ENCODE measurements around the gene CLDN6. TPM values are rescaled to one million over a fixed set of nuclear protein-coding genes. Genes with fewer than 3 reads are reported as not detected.

The CLDN6 gene
- total RNA-seq, 1 donor from 2014 or later, result not detected

- Histone ChIP-seq H3K9ac (ENCODE audit: low read depth in 1 of 3, low read length in 3 of 3) (no peak overlapping the region), H3K36me3 (ENCODE audit: control insufficient read depth in 3 of 3, insufficient read depth in 3 of 3, low read length in 3 of 3) (peaks cover 0 to 5% (median 4%) of the 10 kb centered on the region in 3 donors), H3K27ac (ENCODE audit: low read depth, low read length) (no peak overlapping the region), H3K27me3 (ENCODE audit: control insufficient read depth in 3 of 3, insufficient read depth in 3 of 3, low read length in 3 of 3) (peaks cover 34 to 43% (median 36%) of the 10 kb centered on the region in 3 donors), H3K4me3 (ENCODE audit: low read length in 3 of 3) (no peak overlapping the region), H3K4me1 (ENCODE audit: control insufficient read depth in 3 of 3, insufficient read depth in 3 of 3, low read length in 3 of 3) (peaks cover 0 to 4% (median 2%) of the 10 kb centered on the region in 3 donors), H3K9me3 (ENCODE audit: control insufficient read depth in 3 of 3, low read length in 3 of 3) (no peaks in the 10 kb centered on the region)
These were observed 33.5 kb upstream of the CLDN6 start for GRCh38 chr16:3051494-3051893.

- Histone ChIP-seq H3K27me3 (ENCODE audit: control insufficient read depth in 3 of 3, insufficient read depth in 3 of 3, low read length in 3 of 3) (peaks cover 34 to 48% (median 40%) of the 10 kb centered on the region in 3 donors), H3K9me3 (ENCODE audit: control insufficient read depth in 3 of 3, low read length in 3 of 3) (no peaks in the 10 kb centered on the region), H3K4me1 (ENCODE audit: control insufficient read depth in 3 of 3, insufficient read depth in 3 of 3, low read length in 3 of 3) (peaks cover 2 to 4% (median 3%) of the 10 kb centered on the region in 3 donors), H3K9ac (ENCODE audit: low read depth in 1 of 3, low read length in 3 of 3) (no peak overlapping the region), H3K27ac (ENCODE audit: low read depth, low read length) (no peak overlapping the region), H3K4me3 (ENCODE audit: low read length in 3 of 3) (no peak overlapping the region), H3K36me3 (ENCODE audit: control insufficient read depth in 3 of 3, insufficient read depth in 3 of 3, low read length in 3 of 3) (peaks cover 0 to 5% (median 4%) of the 10 kb centered on the region in 3 donors)
These were observed 33.0 kb upstream of the CLDN6 start for GRCh38 chr16:3051009-3051408.

GRCh38 chr16:3050487-3050886 is 32.5 kb upstream of the CLDN6 start:
- Histone ChIP-seq H3K36me3 (ENCODE audit: control insufficient read depth in 3 of 3, insufficient read depth in 3 of 3, low read length in 3 of 3) (peaks cover 0 to 5% (median 4%) of the 10 kb centered on the region in 3 donors), H3K9ac (ENCODE audit: low read depth in 1 of 3, low read length in 3 of 3) (no peak overlapping the region), H3K4me3 (ENCODE audit: low read length in 3 of 3) (no peak overlapping the region), H3K9me3 (ENCODE audit: control insufficient read depth in 3 of 3, low read length in 3 of 3) (no peaks in the 10 kb centered on the region), H3K27me3 (ENCODE audit: control insufficient read depth in 3 of 3, insufficient read depth in 3 of 3, low read length in 3 of 3) (peaks cover 34 to 51% (median 44%) of the 10 kb centered on the region in 3 donors), H3K4me1 (ENCODE audit: control insufficient read depth in 3 of 3, insufficient read depth in 3 of 3, low read length in 3 of 3) (peaks cover 5 to 7% (median 6%) of the 10 kb centered on the region in 3 donors), H3K27ac (ENCODE audit: low read depth, low read length) (no peak overlapping the region)

GRCh38 chr16:3049921-3050481 is 32.0 kb upstream of the CLDN6 start:
- H3K36me3 ChIP-seq (ENCODE audit: control insufficient read depth in 3 of 3, insufficient read depth in 3 of 3, low read length in 3 of 3), result peaks cover 0 to 5% (median 3%) of the 10 kb centered on the region in 3 donors
- peaks cover 37 to 54% (median 48%) of the 10 kb centered on the region in 3 donors for H3K27me3 ChIP-seq (ENCODE audit: control insufficient read depth in 3 of 3, insufficient read depth in 3 of 3, low read length in 3 of 3)
- H3K9ac ChIP-seq (ENCODE audit: low read depth in 1 of 3, low read length in 3 of 3), result no peak overlapping the region
- peaks cover 5 to 7% (median 6%) of the 10 kb centered on the region in 3 donors for H3K4me1 ChIP-seq (ENCODE audit: control insufficient read depth in 3 of 3, insufficient read depth in 3 of 3, low read length in 3 of 3)
- no peaks in the 10 kb centered on the region for H3K9me3 ChIP-seq (ENCODE audit: control insufficient read depth in 3 of 3, low read length in 3 of 3)
- H3K4me3 ChIP-seq (ENCODE audit: low read length in 3 of 3), result no peak overlapping the region
- H3K27ac ChIP-seq (ENCODE audit: low read depth, low read length), result no peak overlapping the region

GRCh38 chr16:3047387-3047720 is 29.4 kb upstream of the CLDN6 start:
- H3K27me3 ChIP-seq (ENCODE audit: control insufficient read depth in 3 of 3, insufficient read depth in 3 of 3, low read length in 3 of 3), result peaks cover 54 to 77% (median 74%) of the 10 kb centered on the region in 3 donors
- H3K4me3 ChIP-seq (ENCODE audit: low read length in 3 of 3), result no peak overlapping the region
- no peaks in the 10 kb centered on the region for H3K36me3 ChIP-seq (ENCODE audit: control insufficient read depth in 3 of 3, insufficient read depth in 3 of 3, low read length in 3 of 3)

GRCh38 chr16:3046641-3047386 is 28.8 kb upstream of the CLDN6 start:
- no peak overlapping the region for H3K27ac ChIP-seq (ENCODE audit: low read depth, low read length)
- peaks cover 57 to 78% (median 75%) of the 10 kb centered on the region in 3 donors for H3K27me3 ChIP-seq (ENCODE audit: control insufficient read depth in 3 of 3, insufficient read depth in 3 of 3, low read length in 3 of 3)
- no peaks in the 10 kb centered on the region for H3K36me3 ChIP-seq (ENCODE audit: control insufficient read depth in 3 of 3, insufficient read depth in 3 of 3, low read length in 3 of 3)
- no peaks in the 10 kb centered on the region for H3K9me3 ChIP-seq (ENCODE audit: control insufficient read depth in 3 of 3, low read length in 3 of 3)
- H3K9ac ChIP-seq (ENCODE audit: low read depth in 1 of 3, low read length in 3 of 3), result no peak overlapping the region
- peaks cover 5 to 7% (median 6%) of the 10 kb centered on the region in 3 donors for H3K4me1 ChIP-seq (ENCODE audit: control insufficient read depth in 3 of 3, insufficient read depth in 3 of 3, low read length in 3 of 3)
- H3K4me3 ChIP-seq (ENCODE audit: low read length in 3 of 3), result peak overlapping the region in 1 of 3 donors; percentile 49

More at GRCh38 chr16:3047387-3047720, 29.4 kb upstream of the CLDN6 start:
- Histone ChIP-seq H3K9me3 (ENCODE audit: control insufficient read depth in 3 of 3, low read length in 3 of 3) (no peaks in the 10 kb centered on the region), H3K27ac (ENCODE audit: low read depth, low read length) (no peak overlapping the region), H3K9ac (ENCODE audit: low read depth in 1 of 3, low read length in 3 of 3) (no peak overlapping the region), H3K4me1 (ENCODE audit: control insufficient read depth in 3 of 3, insufficient read depth in 3 of 3, low read length in 3 of 3) (peaks cover 5 to 7% (median 6%) of the 10 kb centered on the region in 3 donors)

- Histone ChIP-seq H3K9ac (ENCODE audit: low read depth in 1 of 3, low read length in 3 of 3) (peak within 1 kb of the TSS in 1 of 3 donors; percentile 3), H3K4me3 (ENCODE audit: low read length in 3 of 3) (peak within 1 kb of the TSS in 2 of 3 donors; percentile 49 to 56), H3K4me1 (ENCODE audit: control insufficient read depth in 3 of 3, insufficient read depth in 3 of 3, low read length in 3 of 3) (peaks cover 5 to 7% (median 6%) of the 10 kb centered on the region in 3 donors), H3K36me3 (ENCODE audit: control insufficient read depth in 3 of 3, insufficient read depth in 3 of 3, low read length in 3 of 3) (no peaks in the 10 kb centered on the region), H3K9me3 (ENCODE audit: control insufficient read depth in 3 of 3, low read length in 3 of 3) (no peaks in the 10 kb centered on the region), H3K27ac (ENCODE audit: low read depth, low read length) (no peak within 1 kb of the TSS), H3K27me3 (ENCODE audit: control insufficient read depth in 3 of 3, insufficient read depth in 3 of 3, low read length in 3 of 3) (peaks cover 57 to 79% (median 74%) of the 10 kb centered on the region in 3 donors)
These were observed 28.0 kb upstream of the CLDN6 start, which contains the start of gene MMP25 for GRCh38 chr16:3045758-3046640. MMP25 (plus strand) TSS chr16:3046561; CDS start chr16:3046918, 357 bp downstream.

GRCh38 chr16:3044708-3045107 is 26.7 kb upstream of the CLDN6 start:
- no peak overlapping the region for H3K27ac ChIP-seq (ENCODE audit: low read depth, low read length)
- H3K4me1 ChIP-seq (ENCODE audit: control insufficient read depth in 3 of 3, insufficient read depth in 3 of 3, low read length in 3 of 3), result peaks cover 5 to 7% (median 6%) of the 10 kb centered on the region in 3 donors
- peaks cover 51 to 80% (median 72%) of the 10 kb centered on the region in 3 donors for H3K27me3 ChIP-seq (ENCODE audit: control insufficient read depth in 3 of 3, insufficient read depth in 3 of 3, low read length in 3 of 3)
- no peak overlapping the region for H3K4me3 ChIP-seq (ENCODE audit: low read length in 3 of 3)
- H3K9me3 ChIP-seq (ENCODE audit: control insufficient read depth in 3 of 3, low read length in 3 of 3), result no peaks in the 10 kb centered on the region
- H3K9ac ChIP-seq (ENCODE audit: low read depth in 1 of 3, low read length in 3 of 3), result no peak overlapping the region
- no peaks in the 10 kb centered on the region for H3K36me3 ChIP-seq (ENCODE audit: control insufficient read depth in 3 of 3, insufficient read depth in 3 of 3, low read length in 3 of 3)

- Histone ChIP-seq H3K27ac (ENCODE audit: low read depth, low read length) (no peak overlapping the region), H3K36me3 (ENCODE audit: control insufficient read depth in 3 of 3, insufficient read depth in 3 of 3, low read length in 3 of 3) (no peaks in the 10 kb centered on the region), H3K9me3 (ENCODE audit: control insufficient read depth in 3 of 3, low read length in 3 of 3) (no peaks in the 10 kb centered on the region), H3K27me3 (ENCODE audit: control insufficient read depth in 3 of 3, insufficient read depth in 3 of 3, low read length in 3 of 3) (peaks cover 48 to 83% (median 71%) of the 10 kb centered on the region in 3 donors), H3K4me3 (ENCODE audit: low read length in 3 of 3) (no peak overlapping the region), H3K9ac (ENCODE audit: low read depth in 1 of 3, low read length in 3 of 3) (no peak overlapping the region), H3K4me1 (ENCODE audit: control insufficient read depth in 3 of 3, insufficient read depth in 3 of 3, low read length in 3 of 3) (peaks cover 5 to 7% (median 6%) of the 10 kb centered on the region in 3 donors)
These were observed 24.4 kb upstream of the CLDN6 start for GRCh38 chr16:3042376-3042775.
